ENCODE data around the gene KIF4B.
A peak's percentile ranks its signal among the peaks of the same experiment; 100 is the strongest.
"Not testable (repeated sequence)": the region's sequence is repeated elsewhere in the genome, so short reads cannot be mapped to it uniquely, and the experiment has no call there.

KIF4B gene

GRCh38 chr5:155013526-155013925 lies at the start of gene KIF4B:
Gene KIF4B (plus strand): TSS chr5:155013755. CDS start chr5:155013860, 105 bp downstream.
- DNase-seq: no peak

GRCh38 chr5:154966081-154966841 lies 47.3 kb upstream of the KIF4B start:
- no peak for DNase-seq

GRCh38 chr5:154966874-154967273 lies 46.7 kb upstream of the KIF4B start:
- no peak for DNase-seq

GRCh38 chr5:154967421-154968024 lies 46.0 kb upstream of the KIF4B start:
- no peak for DNase-seq

- DNase-seq: no peak
These were observed 44.6 kb upstream of the KIF4B start for GRCh38 chr5:154968953-154969352.

GRCh38 chr5:154970759-154971158 lies 42.8 kb upstream of the KIF4B start:
- no peak for DNase-seq

- DNase-seq: no peak
These were observed 42.1 kb upstream of the KIF4B start for GRCh38 chr5:154971501-154971900.

- peak; percentile 13 for DNase-seq
These were observed 41.0 kb upstream of the KIF4B start for GRCh38 chr5:154972476-154973080.

GRCh38 chr5:154976082-154976481 lies 37.5 kb upstream of the KIF4B start:
- DNase-seq: not testable (repeated sequence)

- no peak for DNase-seq
These were observed 36.1 kb upstream of the KIF4B start for GRCh38 chr5:154977409-154977808.

- DNase-seq: not testable (repeated sequence)
These were observed 35.3 kb upstream of the KIF4B start for GRCh38 chr5:154978294-154978693.

- DNase-seq: no peak
These were observed 28.5 kb upstream of the KIF4B start for GRCh38 chr5:154984946-154985516.

- DNase-seq: no peak
These were observed 27.4 kb upstream of the KIF4B start for GRCh38 chr5:154986151-154986550.

- no peak for DNase-seq
These were observed 23.9 kb upstream of the KIF4B start for GRCh38 chr5:154989626-154990025.

- no peak for DNase-seq
These were observed 20.1 kb upstream of the KIF4B start for GRCh38 chr5:154993461-154993860.

GRCh38 chr5:154995679-154996078 lies 17.9 kb upstream of the KIF4B start:
- no peak for DNase-seq

- no peak for DNase-seq
These were observed 15.8 kb upstream of the KIF4B start for GRCh38 chr5:154997746-154998145.

GRCh38 chr5:154999865-155000264 lies 13.7 kb upstream of the KIF4B start:
- no peak for DNase-seq

- DNase-seq: no peak
These were observed 12.0 kb upstream of the KIF4B start for GRCh38 chr5:155001523-155001922.

- DNase-seq: not testable (repeated sequence)
These were observed 10.8 kb upstream of the KIF4B start for GRCh38 chr5:155002722-155003121.

GRCh38 chr5:155004138-155004744 lies 9.3 kb upstream of the KIF4B start:
- no peak for DNase-seq

GRCh38 chr5:155006265-155006664 lies 7.3 kb upstream of the KIF4B start:
- not testable (repeated sequence) for DNase-seq

GRCh38 chr5:155008669-155009068 lies 4.9 kb upstream of the KIF4B start:
- no peak for DNase-seq

Data from DMS 273 treated with DMSO at 0.1 percent for 48 hours (cell line).